Measurements from ENCODE around the gene PRKAA2.

PRKAA2 gene

GRCh38 chr1:56627636-56628039 lies 17.5 kb upstream of the PRKAA2 start:
- peak overlapping the region; percentile 41; the same call in 1 of the 2 replicates for H3K27ac ChIP-seq
- TF ChIP-seq ZFX (IDR thresholded peaks at IDR 0.05) (no peak), CTCF (conservative IDR thresholded peaks at IDR 0.05) (no peak)

GRCh38 chr1:56630786-56631185 lies 14.3 kb upstream of the PRKAA2 start:
- no peak overlapping the region; the same call in 1 of the 2 replicates for H3K27ac ChIP-seq
- TF ChIP-seq ZFX (IDR thresholded peaks at IDR 0.05): no peak

- H3K27ac ChIP-seq: peak overlapping the region; percentile 89
- TF ChIP-seq CTCF (conservative IDR thresholded peaks at IDR 0.05) (no peak), ZFX (IDR thresholded peaks at IDR 0.05) (no peak)
Observed at GRCh38 chr1:56631901-56632300, 13.2 kb upstream of the PRKAA2 start.

- no peak for TF ChIP-seq CTCF (conservative IDR thresholded peaks at IDR 0.05)
- TF ChIP-seq ZFX (IDR thresholded peaks at IDR 0.05): no peak
- H3K27ac ChIP-seq: no peak overlapping the region; the same call in 1 of the 2 replicates
Observed at GRCh38 chr1:56634981-56635380, 10.1 kb upstream of the PRKAA2 start.

- TF ChIP-seq ZFX (IDR thresholded peaks at IDR 0.05) (no peak), CTCF (conservative IDR thresholded peaks at IDR 0.05) (no peak)
- H3K27ac ChIP-seq: peak overlapping the region; percentile 35; the same call in 1 of the 2 replicates
Observed at GRCh38 chr1:56638248-56638647, 6.9 kb upstream of the PRKAA2 start.

GRCh38 chr1:56639211-56639610 lies 5.9 kb upstream of the PRKAA2 start:
- no peak overlapping the region for H3K27ac ChIP-seq
- TF ChIP-seq ZFX (IDR thresholded peaks at IDR 0.05) (no peak), CTCF (conservative IDR thresholded peaks at IDR 0.05) (no peak)

- TF ChIP-seq CTCF (conservative IDR thresholded peaks at IDR 0.05) (no peak), ZFX (IDR thresholded peaks at IDR 0.05) (no peak)
- no peak overlapping the region for H3K27ac ChIP-seq
Observed at GRCh38 chr1:56643661-56644060, 1.5 kb upstream of the PRKAA2 start.

All from C4-2B (cell line).